GM20000 (cell line): Measurements from ENCODE around the gene SCIMP.

ENCODE experiments used
- DNase-seq: peaks from one replicate; pipeline ENCODE4 v3.0.0; 2012; ENCODE audit warnings: low spot score
- CTCF ChIP-seq: IDR thresholded peaks from 2 replicates; pipeline ENCODE4 v1.5.1; 2012; ENCODE audit warnings: mild to moderate bottlenecking, control low read depth; ENCODE audit errors: extremely low read depth, missing control alignments

SCIMP gene

DNA sequence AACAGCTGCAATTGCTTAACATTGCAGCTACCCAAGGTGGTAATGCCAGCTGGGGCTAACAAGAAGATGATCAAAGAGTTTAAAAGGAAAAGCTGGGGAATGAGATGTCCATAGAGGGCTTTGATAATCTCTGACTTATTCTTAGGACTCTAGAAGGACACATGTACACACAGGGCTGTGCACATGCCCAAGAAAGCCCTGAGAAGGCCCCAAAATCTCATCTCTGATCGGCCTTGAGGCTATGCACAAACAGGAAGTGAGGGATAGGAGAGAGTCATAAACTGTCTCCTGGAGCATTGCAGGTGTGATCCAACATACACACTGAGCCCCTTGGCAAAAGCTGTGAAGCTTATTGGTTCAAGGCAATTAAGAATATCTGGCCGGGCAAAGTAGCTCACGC is 30.2 kb upstream of the SCIMP start:
- no peak for DNase-seq
- TF ChIP-seq CTCF, result no peak

DNA sequence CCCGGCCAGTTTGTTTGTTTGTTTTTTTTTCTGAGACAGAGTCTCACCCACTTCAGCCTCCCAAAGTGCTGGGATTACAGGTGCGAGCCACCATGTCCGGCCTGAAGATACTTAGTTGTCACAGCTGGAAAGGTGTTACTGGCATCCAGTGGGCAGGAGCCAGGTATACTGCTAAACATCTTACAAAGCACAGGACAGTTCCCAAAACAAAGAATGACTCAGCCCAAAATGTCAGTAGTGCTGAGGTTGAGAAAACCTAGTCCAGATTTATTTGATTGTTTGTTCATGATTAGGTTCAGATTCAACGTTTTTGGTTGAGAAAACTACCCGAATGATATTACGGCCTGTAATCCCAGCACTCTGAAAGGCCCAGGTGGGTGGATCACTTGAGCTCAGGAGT is 28.8 kb upstream of the SCIMP start:
- no peak for DNase-seq
- no peak for TF ChIP-seq CTCF

DNA sequence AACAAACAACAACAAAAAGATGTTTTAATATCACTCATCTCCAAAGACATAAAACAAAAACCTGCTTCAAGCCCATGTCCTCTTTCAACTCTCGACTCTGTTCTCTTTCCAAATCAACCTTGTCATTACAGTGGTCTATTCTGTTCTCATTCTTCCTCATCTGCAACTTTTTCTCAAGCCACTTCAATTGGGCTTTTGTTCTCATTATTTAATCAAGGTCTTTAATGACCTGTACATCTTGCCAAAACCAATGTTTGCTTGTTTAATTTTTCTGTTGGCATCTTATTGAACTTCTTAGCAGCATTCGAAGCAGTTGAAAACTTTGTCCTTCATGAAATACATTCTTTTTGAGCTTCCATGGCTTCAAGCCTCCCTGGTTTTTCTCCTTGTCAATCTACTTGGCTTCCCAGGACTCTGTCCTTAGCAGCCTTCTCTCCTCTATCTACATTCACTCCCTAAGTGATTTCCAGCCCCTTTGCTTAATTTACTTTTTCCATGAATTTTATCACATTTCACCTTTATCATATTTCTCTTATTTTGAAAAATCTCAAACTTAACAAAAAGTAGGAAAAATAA is 27.8 kb upstream of the SCIMP start:
- TF ChIP-seq CTCF, result no peak
- DNase-seq, result no peak

DNA sequence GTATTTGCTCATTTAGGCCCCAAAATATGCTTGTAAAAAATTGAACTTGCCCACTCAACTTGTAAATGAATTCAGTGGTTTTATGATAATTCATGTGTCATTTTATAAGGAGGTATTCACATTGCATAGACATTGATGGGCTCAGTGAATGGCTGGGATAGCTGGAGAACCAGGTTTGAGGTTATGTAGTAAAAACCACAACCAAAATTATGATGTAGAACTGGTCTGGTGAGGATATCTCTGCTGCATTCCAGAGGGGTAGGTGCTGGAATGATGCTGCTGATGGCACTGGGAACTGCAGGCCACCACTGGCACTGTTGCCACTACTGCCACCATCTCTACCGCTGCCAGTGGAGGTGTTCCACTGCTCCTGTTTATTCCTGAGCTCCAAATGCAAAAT is 25.9 kb upstream of the SCIMP start:
- TF ChIP-seq CTCF, result no peak
- no peak for DNase-seq

DNA sequence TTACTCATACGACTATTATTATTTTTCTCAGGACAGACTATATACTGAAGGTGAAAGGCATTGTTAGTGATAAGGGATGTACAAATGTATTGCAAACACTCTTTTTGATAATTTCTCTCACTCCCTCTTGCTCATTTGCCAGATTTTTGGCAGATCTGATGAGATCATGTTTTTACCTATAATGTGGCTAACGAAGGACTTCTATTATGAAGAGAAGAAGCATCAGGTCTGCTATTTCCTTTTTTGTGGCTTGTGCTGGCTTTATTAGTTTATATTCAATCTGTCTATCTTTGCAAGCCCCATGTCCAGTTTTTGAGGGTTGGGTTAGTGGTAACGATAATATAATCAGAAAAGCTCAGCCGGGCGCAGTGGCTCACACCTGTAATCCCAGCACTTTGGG is 22.5 kb upstream of the SCIMP start:
- no peak for TF ChIP-seq CTCF
- DNase-seq, result no peak

- peak; percentile 36 for DNase-seq
- TF ChIP-seq CTCF, result no peak
Measured at GRCh38 chr17:5254903-5255521, 20.4 kb upstream of the SCIMP start.

DNA sequence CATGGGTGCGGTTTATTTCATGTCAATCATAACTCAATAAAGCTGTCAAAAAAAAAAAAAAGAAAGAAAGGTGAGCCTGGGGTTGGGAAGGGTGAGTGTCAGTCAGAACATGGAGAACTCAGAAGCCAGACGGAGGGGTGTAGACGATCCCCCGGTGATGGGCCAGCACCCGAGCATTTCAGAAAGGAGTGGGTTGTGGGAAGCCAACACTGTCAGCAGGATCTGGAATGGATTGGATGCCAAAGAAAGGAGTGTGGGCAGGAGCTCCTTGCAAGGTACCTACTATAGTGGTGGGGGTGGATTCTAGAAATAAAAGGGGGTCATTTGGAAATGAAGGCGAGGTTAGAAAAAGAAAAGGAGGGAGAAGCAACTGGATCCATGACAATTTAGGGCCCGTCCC is 19.8 kb upstream of the SCIMP start:
- DNase-seq, result no peak
- no peak for TF ChIP-seq CTCF
